Measurements from ENCODE around the gene IRF7. TPM values are rescaled to one million over a fixed set of nuclear protein-coding genes. Genes with fewer than 3 reads are reported as not detected.

The IRF7 gene
- total RNA-seq, 1 experiment from 2014 or later, result 8.8 TPM

GRCh38 chr11:612961-613300 lies 2.8 kb downstream of the IRF7 start:
- no peak for DNase-seq (ENCODE audit: low spot score)
- POLR2A ChIA-PET (ENCODE audit: low non-redundant PET), result no interaction called here
- Histone ChIP-seq H3K36me3 (ENCODE audit: insufficient read depth, low read length, poor library complexity, severe bottlenecking) (peaks cover 34% of the 10 kb centered on the region), H3K4me1 (ENCODE audit: insufficient read depth, low read length, poor library complexity, severe bottlenecking) (no peaks in the 10 kb centered on the region), H3K9me3 (ENCODE audit: low read depth, low read length, poor library complexity, severe bottlenecking) (no peaks in the 10 kb centered on the region), H3K4me3 (ENCODE audit: low read depth, low read length, poor library complexity, severe bottlenecking) (no peak overlapping the region), H3K27ac (ENCODE audit: low read depth, low read length, poor library complexity, severe bottlenecking) (no peak overlapping the region), H3K27me3 (replicated peaks; ENCODE audit: insufficient read depth, low read depth, low read length, poor library complexity) (no peaks in the 10 kb centered on the region)
- CTCF ChIA-PET, result interaction anchor here (0.6 kb wide), 1 partner anchor 112 kb away, joined by 3 read pairs; no protein-coding TSS in a partner anchor
- intact Hi-C loops (cut with micrococcal nuclease; ENCODE audit: unreplicated experiment), result no loop called here
- no TSS peak for BruUV-seq (replicated peaks)
- no peak for TF ChIP-seq EZH2 (IDR thresholded peaks at IDR 0.05; ENCODE audit: borderline replicate concordance, low read depth, low read length, poor library complexity, severe bottlenecking)
- TF ChIP-seq, protein P1, sequence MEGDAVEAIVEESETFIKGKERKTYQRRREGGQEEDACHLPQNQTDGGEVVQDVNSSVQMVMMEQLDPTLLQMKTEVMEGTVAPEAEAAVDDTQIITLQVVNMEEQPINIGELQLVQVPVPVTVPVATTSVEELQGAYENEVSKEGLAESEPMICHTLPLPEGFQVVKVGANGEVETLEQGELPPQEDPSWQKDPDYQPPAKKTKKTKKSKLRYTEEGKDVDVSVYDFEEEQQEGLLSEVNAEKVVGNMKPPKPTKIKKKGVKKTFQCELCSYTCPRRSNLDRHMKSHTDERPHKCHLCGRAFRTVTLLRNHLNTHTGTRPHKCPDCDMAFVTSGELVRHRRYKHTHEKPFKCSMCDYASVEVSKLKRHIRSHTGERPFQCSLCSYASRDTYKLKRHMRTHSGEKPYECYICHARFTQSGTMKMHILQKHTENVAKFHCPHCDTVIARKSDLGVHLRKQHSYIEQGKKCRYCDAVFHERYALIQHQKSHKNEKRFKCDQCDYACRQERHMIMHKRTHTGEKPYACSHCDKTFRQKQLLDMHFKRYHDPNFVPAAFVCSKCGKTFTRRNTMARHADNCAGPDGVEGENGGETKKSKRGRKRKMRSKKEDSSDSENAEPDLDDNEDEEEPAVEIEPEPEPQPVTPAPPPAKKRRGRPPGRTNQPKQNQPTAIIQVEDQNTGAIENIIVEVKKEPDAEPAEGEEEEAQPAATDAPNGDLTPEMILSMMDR (conservative IDR thresholded peaks at IDR 0.05; ENCODE audit: low read depth, low read length), result no peak

DNA sequence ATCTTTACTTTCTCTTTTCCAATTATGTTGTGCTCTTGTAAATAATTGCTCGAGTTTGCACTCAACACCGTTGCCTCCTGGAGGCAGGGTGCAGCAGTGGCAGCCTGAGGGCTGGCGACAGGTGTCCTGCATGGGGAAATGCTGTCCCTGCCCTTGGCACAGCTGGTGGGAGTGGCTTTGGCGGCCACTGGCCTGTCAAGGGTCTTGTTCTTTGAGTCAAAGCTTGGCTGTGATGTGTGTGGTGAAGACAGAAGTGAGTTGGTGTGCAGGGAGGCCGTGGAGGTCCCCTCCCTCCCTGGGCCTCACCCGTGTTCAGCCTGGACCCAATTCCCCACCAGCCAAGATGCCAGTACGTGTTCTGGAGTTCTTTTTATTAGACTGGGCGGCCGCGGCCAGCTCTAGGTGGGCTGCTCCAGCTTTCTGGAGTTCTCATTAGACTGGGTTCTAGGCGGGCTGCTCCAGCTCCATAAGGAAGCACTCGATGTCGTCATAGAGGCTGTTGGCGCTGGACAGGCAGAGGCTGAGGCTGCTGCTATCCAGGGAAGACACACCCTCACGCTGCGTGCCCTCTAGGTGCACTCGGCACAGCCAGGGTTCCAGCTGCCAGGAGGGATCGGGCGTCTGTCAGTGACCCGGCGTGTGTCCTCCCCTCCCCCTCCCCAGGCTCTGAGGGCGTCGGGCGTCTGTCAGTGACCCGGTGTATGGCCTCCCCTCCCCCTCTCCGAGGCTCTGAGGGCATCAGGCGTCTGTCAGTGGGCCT lies 3.4 kb downstream of the IRF7 start:
- Histone ChIP-seq H3K4me1 (ENCODE audit: insufficient read depth, low read length, poor library complexity, severe bottlenecking) (no peaks in the 10 kb centered on the region), H3K27me3 (replicated peaks; ENCODE audit: insufficient read depth, low read depth, low read length, poor library complexity) (no peaks in the 10 kb centered on the region), H3K9me3 (ENCODE audit: low read depth, low read length, poor library complexity, severe bottlenecking) (no peaks in the 10 kb centered on the region), H3K4me3 (ENCODE audit: low read depth, low read length, poor library complexity, severe bottlenecking) (no peak overlapping the region), H3K27ac (ENCODE audit: low read depth, low read length, poor library complexity, severe bottlenecking) (no peak overlapping the region), H3K36me3 (ENCODE audit: insufficient read depth, low read length, poor library complexity, severe bottlenecking) (peaks cover 38% of the 10 kb centered on the region)
- no peak for DNase-seq (ENCODE audit: low spot score)
- CTCF ChIA-PET, result no interaction called here
- POLR2A ChIA-PET (ENCODE audit: low non-redundant PET), result no interaction called here
- TF ChIP-seq, protein P1 (conservative IDR thresholded peaks at IDR 0.05; ENCODE audit: low read depth, low read length), result 0 out of 2 replicates have a peak, but pooled peaks have one; percentile 16
- no peak for TF ChIP-seq EZH2 (IDR thresholded peaks at IDR 0.05; ENCODE audit: borderline replicate concordance, low read depth, low read length, poor library complexity, severe bottlenecking)
- intact Hi-C loops (cut with micrococcal nuclease; ENCODE audit: unreplicated experiment), result no loop called here
- no TSS peak for BruUV-seq (replicated peaks)

DNA sequence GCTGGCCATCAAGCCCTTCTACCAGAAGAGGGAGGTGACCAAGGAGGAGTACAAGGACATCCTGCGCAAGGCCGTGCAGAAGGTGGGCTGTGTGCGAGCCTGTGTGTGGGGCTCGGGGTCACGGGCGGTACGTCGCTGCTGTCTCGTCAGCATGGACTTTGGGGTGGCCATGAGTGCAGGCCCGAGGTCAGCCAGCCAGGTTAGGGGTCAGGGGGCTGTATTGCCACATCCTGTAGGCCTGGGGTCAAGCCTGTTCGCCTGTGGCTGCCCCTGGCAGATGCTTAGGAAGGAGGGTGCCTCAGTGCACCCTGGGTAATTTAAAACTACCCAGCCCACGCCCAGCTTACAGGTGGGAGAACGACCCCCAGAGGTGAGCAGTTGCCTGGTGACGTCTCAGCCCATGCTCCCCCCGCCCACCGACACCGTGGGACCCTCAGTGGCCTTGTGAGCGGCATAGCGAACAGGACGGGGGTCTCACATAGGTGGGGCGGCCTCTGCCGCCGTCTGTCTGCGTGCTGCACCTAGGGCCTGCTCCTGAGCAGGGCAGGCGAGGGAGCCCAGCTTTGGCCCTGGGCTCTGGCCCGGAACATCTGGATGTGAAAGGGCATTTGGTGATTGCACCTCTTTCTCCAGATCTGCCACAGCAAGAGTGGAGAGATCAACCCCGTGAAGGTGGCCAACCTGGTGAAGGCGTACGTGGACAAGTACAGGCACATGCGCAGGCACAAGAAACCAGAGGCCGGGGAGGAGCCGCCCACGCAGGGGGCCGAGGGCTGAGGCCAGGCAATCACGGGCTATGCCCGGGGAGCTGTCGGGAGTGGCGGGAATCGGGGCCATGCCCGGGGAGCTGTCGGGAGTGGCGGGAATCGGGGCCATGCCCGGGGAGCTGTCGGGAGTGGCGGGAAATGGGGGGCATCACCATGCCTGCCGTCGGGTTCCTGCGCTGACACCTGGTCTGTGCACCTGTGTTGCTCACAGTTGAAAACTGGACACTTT lies 4.5 kb downstream of the IRF7 start:
- DNase-seq (ENCODE audit: low spot score), result no peak
- Histone ChIP-seq H3K36me3 (ENCODE audit: insufficient read depth, low read length, poor library complexity, severe bottlenecking) (peaks cover 49% of the 10 kb centered on the region), H3K9me3 (ENCODE audit: low read depth, low read length, poor library complexity, severe bottlenecking) (no peaks in the 10 kb centered on the region), H3K27ac (ENCODE audit: low read depth, low read length, poor library complexity, severe bottlenecking) (no peak overlapping the region), H3K4me3 (ENCODE audit: low read depth, low read length, poor library complexity, severe bottlenecking) (no peak overlapping the region), H3K27me3 (replicated peaks; ENCODE audit: insufficient read depth, low read depth, low read length, poor library complexity) (no peaks in the 10 kb centered on the region), H3K4me1 (ENCODE audit: insufficient read depth, low read length, poor library complexity, severe bottlenecking) (no peaks in the 10 kb centered on the region)
- intact Hi-C loops (cut with micrococcal nuclease; ENCODE audit: unreplicated experiment), result no loop called here
- BruUV-seq (replicated peaks), result no TSS peak
- ChIA-PET POLR2A (ENCODE audit: low non-redundant PET) (no interaction called here), CTCF (no interaction called here)
- no peak for TF ChIP-seq EZH2 (IDR thresholded peaks at IDR 0.05; ENCODE audit: borderline replicate concordance, low read depth, low read length, poor library complexity, severe bottlenecking)
- TF ChIP-seq, protein P1 (conservative IDR thresholded peaks at IDR 0.05; ENCODE audit: low read depth, low read length), result no peak

Measured in A673 (cell line).